Astrocyte (in vitro differentiated cells and primary cell): ENCODE measurements around the gene METRNL. TPM values are rescaled to one million over a fixed set of nuclear protein-coding genes. Genes with fewer than 3 reads are reported as not detected.

Experiments used
- DNase-seq: peaks from one replicate; pipeline ENCODE4 v3.0.0-alpha.2; 2010; ENCODE audit warnings: low read depth
- FAIRE-seq: peaks from 2 replicates; lab custom pipeline; 2011; peaks lifted over from hg19 to GRCh38; lab: Jason Lieb, UNC
- H2AFZ ChIP-seq: 2 replicates; pipeline ENCODE4 v1.6.0; 2012; ENCODE audit warnings: low read depth, low read length, inconsistent platforms
- H3K27ac ChIP-seq: 2 replicates; pipeline ENCODE4 v1.5.1; 2011; ENCODE audit warnings: low read depth, low read length, inconsistent platforms
- H3K27me3 ChIP-seq: 2 replicates; pipeline ENCODE4 v1.6.0; 2011; ENCODE audit warnings: low read length, inconsistent platforms; ENCODE audit not compliant: insufficient read depth
- H3K36me3 ChIP-seq: 2 replicates; pipeline ENCODE4 v1.5.1; 2011; ENCODE audit warnings: low read length, inconsistent platforms; ENCODE audit not compliant: insufficient read depth
- H3K4me1 ChIP-seq: 2 replicates; pipeline ENCODE4 v1.5.1; 2011; ENCODE audit warnings: low read length, inconsistent platforms; ENCODE audit not compliant: insufficient read depth
- H3K4me2 ChIP-seq: 2 replicates; pipeline ENCODE4 v1.6.0; 2012; ENCODE audit warnings: low read length, inconsistent platforms
- H3K4me3 ChIP-seq: 2 replicates; pipeline ENCODE4 v1.5.1; 2011; ENCODE audit warnings: low read depth, mild to moderate bottlenecking, low read length, inconsistent platforms; ENCODE audit not compliant: insufficient read depth
- H3K79me2 ChIP-seq: 2 replicates; pipeline ENCODE4 v1.6.0; 2012; ENCODE audit warnings: mild to moderate bottlenecking, low read length, inconsistent platforms; ENCODE audit not compliant: insufficient read depth
- H3K9ac ChIP-seq: 2 replicates; pipeline ENCODE4 v1.6.0; 2012; ENCODE audit warnings: mild to moderate bottlenecking, low read length, inconsistent platforms
- H3K9me3 ChIP-seq: 2 replicates; pipeline ENCODE4 v1.5.1; 2012; ENCODE audit warnings: low read depth, mild to moderate bottlenecking, low read length, inconsistent platforms; ENCODE audit not compliant: insufficient read depth
- H4K20me1 ChIP-seq: 2 replicates; pipeline ENCODE4 v1.6.0; 2012; ENCODE audit warnings: low read length, inconsistent platforms; ENCODE audit not compliant: insufficient read depth
- H3K27ac Mint-ChIP-seq: one replicate; pipeline ENCODE4 v1.8.0; 2021; ENCODE audit warnings: mild to moderate bottlenecking, mixed read lengths; ENCODE audit not compliant: unreplicated experiment
- H3K27me3 Mint-ChIP-seq: one replicate; pipeline ENCODE4 v1.8.0; 2021; ENCODE audit warnings: low read depth, mixed read lengths; ENCODE audit not compliant: unreplicated experiment
- H3K36me3 Mint-ChIP-seq: one replicate; pipeline ENCODE4 v1.8.0; 2021; ENCODE audit warnings: low read depth, mixed read lengths; ENCODE audit not compliant: unreplicated experiment
- H3K4me1 Mint-ChIP-seq: one replicate; pipeline ENCODE4 v1.8.0; 2021; ENCODE audit warnings: low read depth, mixed read lengths; ENCODE audit not compliant: unreplicated experiment
- H3K4me3 Mint-ChIP-seq: one replicate; pipeline ENCODE4 v1.8.0; 2021; ENCODE audit warnings: mild to moderate bottlenecking, moderate library complexity, mixed read lengths; ENCODE audit not compliant: unreplicated experiment
- H3K9me3 Mint-ChIP-seq: one replicate; pipeline ENCODE4 v1.8.0; 2021; ENCODE audit warnings: mild to moderate bottlenecking, mixed read lengths; ENCODE audit not compliant: unreplicated experiment
- CTCF ChIP-seq: IDR thresholded peaks from 2 replicates; pipeline ENCODE4 v1.5.1; 2011; ENCODE audit warnings: low read depth, mild to moderate bottlenecking, inconsistent platforms, low read length, moderate library complexity; ENCODE audit not compliant: insufficient read depth
- EZH2 ChIP-seq: IDR thresholded peaks from 2 replicates; pipeline ENCODE4 v1.6.1; 2012; ENCODE audit warnings: mild to moderate bottlenecking, low read length, inconsistent platforms; ENCODE audit not compliant: insufficient read depth
- total RNA-seq: library from RNA; stranded (reverse); gene quantifications from 2 replicates; pipeline ENCODE4 v1.2.1, GENCODE V29; 2021

Gene METRNL
- total RNA-seq, 1 donor from 2014 or later = 36.7 TPM

- H3K4me2 ChIP-seq = peak overlapping the region; percentile 96
- Mint-ChIP-seq H3K27ac (no peak overlapping the region), H3K9me3 (no peaks in the 10 kb centered on the region), H3K36me3 (peaks cover 2% of the 10 kb centered on the region), H3K4me3 (peak overlapping the region; percentile 20), H3K4me1 (peaks cover 17% of the 10 kb centered on the region), H3K27me3 (peaks cover 6% of the 10 kb centered on the region)
- H3K4me3 ChIP-seq = peak overlapping the region; percentile 46
- H3K36me3 ChIP-seq = no peaks in the 10 kb centered on the region
- FAIRE-seq = no peak
- H3K9ac ChIP-seq = peak overlapping the region; percentile 73
- DNase-seq = no peak
- H2AFZ ChIP-seq = peak overlapping the region; percentile 88
- no peaks in the 10 kb centered on the region for H4K20me1 ChIP-seq
- no peaks in the 10 kb centered on the region for H3K79me2 ChIP-seq
- H3K9me3 ChIP-seq = no peaks in the 10 kb centered on the region
- no peaks in the 10 kb centered on the region for H3K27me3 ChIP-seq
- peaks cover 34% of the 10 kb centered on the region for H3K4me1 ChIP-seq
- TF ChIP-seq CTCF (no peak), EZH2 (no peak)
- peak overlapping the region; percentile 60 for H3K27ac ChIP-seq
These were observed 27.2 kb upstream of the METRNL start for GRCh38 chr17:83052241-83052564.

- Mint-ChIP-seq H3K27ac (peak overlapping the region; percentile 41), H3K36me3 (peaks cover 2% of the 10 kb centered on the region), H3K9me3 (no peaks in the 10 kb centered on the region), H3K27me3 (peaks cover 9% of the 10 kb centered on the region), H3K4me3 (no peak overlapping the region), H3K4me1 (peaks cover 17% of the 10 kb centered on the region)
- Histone ChIP-seq H3K9me3 (no peaks in the 10 kb centered on the region), H3K79me2 (no peaks in the 10 kb centered on the region), H3K9ac (no peak overlapping the region), H4K20me1 (no peaks in the 10 kb centered on the region), H3K4me1 (peaks cover 33% of the 10 kb centered on the region), H3K27ac (no peak overlapping the region), H3K4me2 (no peak overlapping the region), H3K27me3 (no peaks in the 10 kb centered on the region), H3K4me3 (no peak overlapping the region), H2AFZ (no peak overlapping the region), H3K36me3 (no peaks in the 10 kb centered on the region)
- FAIRE-seq (no peak), DNase-seq (peak; percentile 39)
- TF ChIP-seq CTCF (no peak), EZH2 (no peak)
These were observed 26.3 kb upstream of the METRNL start for GRCh38 chr17:83053021-83053681.

GRCh38 chr17:83053739-83054451 is 25.5 kb upstream of the METRNL start:
- FAIRE-seq (no peak), DNase-seq (no peak)
- Histone ChIP-seq H3K9ac (no peak overlapping the region), H2AFZ (no peak overlapping the region), H3K27me3 (no peaks in the 10 kb centered on the region), H3K36me3 (no peaks in the 10 kb centered on the region), H3K79me2 (no peaks in the 10 kb centered on the region), H3K4me3 (no peak overlapping the region), H4K20me1 (no peaks in the 10 kb centered on the region), H3K9me3 (no peaks in the 10 kb centered on the region), H3K4me1 (peaks cover 26% of the 10 kb centered on the region), H3K4me2 (no peak overlapping the region), H3K27ac (no peak overlapping the region)
- no peak overlapping the region for H3K27ac Mint-ChIP-seq
- H3K4me1 Mint-ChIP-seq = peaks cover 11% of the 10 kb centered on the region
- no peak for TF ChIP-seq CTCF
- TF ChIP-seq EZH2 = no peak
- H3K36me3 Mint-ChIP-seq = no peaks in the 10 kb centered on the region
- no peaks in the 10 kb centered on the region for H3K9me3 Mint-ChIP-seq
- peaks cover 11% of the 10 kb centered on the region for H3K27me3 Mint-ChIP-seq
- H3K4me3 Mint-ChIP-seq = no peak overlapping the region
